Femur (tissue), 1 donor: Measurements from ENCODE around the gene BAZ1B.
"Not testable (repeated sequence)": the region's sequence is repeated elsewhere in the genome, so short reads cannot be mapped to it uniquely, and the experiment has no call there.

Experiments used
- DNase-seq: peaks from one replicate; pipeline ENCODE4 v3.0.0-alpha.2; 2017

The BAZ1B gene, protein sequence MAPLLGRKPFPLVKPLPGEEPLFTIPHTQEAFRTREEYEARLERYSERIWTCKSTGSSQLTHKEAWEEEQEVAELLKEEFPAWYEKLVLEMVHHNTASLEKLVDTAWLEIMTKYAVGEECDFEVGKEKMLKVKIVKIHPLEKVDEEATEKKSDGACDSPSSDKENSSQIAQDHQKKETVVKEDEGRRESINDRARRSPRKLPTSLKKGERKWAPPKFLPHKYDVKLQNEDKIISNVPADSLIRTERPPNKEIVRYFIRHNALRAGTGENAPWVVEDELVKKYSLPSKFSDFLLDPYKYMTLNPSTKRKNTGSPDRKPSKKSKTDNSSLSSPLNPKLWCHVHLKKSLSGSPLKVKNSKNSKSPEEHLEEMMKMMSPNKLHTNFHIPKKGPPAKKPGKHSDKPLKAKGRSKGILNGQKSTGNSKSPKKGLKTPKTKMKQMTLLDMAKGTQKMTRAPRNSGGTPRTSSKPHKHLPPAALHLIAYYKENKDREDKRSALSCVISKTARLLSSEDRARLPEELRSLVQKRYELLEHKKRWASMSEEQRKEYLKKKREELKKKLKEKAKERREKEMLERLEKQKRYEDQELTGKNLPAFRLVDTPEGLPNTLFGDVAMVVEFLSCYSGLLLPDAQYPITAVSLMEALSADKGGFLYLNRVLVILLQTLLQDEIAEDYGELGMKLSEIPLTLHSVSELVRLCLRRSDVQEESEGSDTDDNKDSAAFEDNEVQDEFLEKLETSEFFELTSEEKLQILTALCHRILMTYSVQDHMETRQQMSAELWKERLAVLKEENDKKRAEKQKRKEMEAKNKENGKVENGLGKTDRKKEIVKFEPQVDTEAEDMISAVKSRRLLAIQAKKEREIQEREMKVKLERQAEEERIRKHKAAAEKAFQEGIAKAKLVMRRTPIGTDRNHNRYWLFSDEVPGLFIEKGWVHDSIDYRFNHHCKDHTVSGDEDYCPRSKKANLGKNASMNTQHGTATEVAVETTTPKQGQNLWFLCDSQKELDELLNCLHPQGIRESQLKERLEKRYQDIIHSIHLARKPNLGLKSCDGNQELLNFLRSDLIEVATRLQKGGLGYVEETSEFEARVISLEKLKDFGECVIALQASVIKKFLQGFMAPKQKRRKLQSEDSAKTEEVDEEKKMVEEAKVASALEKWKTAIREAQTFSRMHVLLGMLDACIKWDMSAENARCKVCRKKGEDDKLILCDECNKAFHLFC (N-terminal part only)

DNA sequence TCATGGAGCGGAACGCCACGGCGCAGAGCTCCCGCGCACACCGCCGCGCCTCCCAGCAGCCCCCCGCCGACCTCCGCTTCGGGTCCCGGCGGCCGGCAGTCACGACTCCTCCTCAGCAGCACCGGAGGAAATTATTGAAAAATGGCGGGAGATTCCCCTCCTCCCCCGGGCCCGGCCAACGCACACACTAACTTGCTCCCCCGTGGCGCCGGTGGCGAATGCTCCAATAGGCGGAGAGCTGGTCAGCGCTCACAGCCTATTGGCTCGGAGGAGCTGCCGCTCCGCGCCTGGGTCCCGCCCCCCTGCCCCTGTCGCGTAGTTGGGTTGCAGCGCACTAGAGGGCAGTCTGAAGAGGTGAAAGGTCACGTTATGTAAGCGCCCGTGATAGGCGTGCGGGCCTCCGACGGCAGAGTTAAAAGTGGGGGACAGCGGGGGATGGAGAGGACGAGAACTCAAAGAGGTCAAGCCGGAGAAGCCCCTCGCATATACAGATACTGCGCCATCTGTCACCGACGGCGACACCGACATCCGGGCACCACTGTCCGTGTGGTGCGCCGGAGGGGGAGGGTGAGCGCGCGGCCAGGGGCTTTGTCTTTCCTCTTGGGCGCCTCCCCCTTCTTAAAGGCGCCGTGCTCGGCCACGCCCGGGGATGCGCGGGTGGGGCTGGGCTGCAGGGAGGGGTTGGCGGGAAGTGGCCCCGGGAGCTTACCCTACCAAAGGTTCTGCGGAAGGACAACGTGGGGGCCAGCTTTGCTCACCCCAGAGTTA lies at the start of gene BAZ1B:
Gene BAZ1B, minus strand, starts transcription at position 189 of the 768 bp plus-strand sequence. CDS start 360 bp downstream, outside the sequence.
- peak; percentile 99 for DNase-seq

DNA sequence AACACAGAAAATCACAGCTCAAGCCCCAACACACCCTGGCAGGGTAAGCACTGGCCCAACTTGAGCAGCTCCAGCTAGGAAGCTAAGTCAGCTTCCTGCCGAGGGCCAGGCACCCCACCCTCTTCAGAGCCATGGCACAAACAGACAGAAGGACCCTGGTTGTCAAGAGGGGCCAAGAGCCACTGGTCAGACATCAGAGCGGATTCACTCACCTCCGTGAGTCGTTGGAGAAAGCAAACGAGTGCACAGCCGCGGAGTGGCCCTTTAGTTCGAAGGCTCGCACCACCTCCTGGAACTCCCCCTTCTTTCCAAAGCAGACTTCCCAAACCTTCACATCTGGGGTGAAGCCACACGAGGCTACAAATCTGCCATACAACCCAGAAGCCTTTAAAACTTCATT lies 48.9 kb upstream of the BAZ1B start:
- no peak for DNase-seq

DNA sequence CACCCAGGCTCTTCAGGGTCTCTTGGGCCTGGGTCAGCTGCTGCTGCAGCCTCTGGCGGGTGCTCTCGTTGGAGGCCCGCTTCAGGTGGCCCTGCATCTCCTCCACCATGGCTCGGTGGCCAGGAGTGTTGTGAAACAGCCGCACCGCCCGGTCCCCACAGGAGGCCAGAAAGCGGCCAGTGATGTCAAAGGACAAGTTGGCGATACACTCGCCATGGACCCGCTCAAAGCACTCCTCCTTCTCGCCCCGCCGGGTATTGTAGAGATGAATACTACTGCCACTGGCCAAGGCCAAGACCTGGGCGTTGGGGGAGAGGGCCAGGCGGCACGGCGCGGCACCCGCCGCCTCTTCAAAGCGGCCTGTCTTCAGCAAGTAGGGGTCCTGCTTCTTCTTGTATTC lies 48.4 kb upstream of the BAZ1B start:
- DNase-seq: no peak

DNA sequence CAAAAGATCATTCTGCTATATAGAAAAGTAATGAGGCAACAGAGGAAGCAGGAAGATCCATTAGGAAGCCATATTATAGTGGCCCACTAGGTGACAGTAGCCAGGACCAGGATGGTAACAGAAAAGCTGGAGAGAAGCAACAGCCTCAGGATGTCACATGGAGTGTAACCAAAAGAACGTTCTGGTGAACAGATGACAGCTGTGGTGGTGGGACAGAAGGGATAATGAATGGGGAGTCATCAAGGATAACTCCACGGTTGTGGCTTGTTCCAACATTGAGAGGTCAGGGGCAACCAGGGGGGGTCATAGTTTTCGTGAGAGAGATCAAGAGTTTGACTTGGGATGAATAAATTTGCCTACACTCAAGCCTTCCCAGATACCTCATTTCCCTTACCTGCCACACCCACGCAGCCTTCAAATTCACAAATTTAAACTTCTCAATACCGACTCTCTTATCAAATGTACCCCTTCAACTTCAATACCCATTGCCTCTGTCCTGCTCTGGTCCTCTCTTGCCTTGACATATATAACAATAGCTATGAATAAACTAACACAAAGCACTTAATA lies 47.0 kb upstream of the BAZ1B start:
- DNase-seq: no peak

DNA sequence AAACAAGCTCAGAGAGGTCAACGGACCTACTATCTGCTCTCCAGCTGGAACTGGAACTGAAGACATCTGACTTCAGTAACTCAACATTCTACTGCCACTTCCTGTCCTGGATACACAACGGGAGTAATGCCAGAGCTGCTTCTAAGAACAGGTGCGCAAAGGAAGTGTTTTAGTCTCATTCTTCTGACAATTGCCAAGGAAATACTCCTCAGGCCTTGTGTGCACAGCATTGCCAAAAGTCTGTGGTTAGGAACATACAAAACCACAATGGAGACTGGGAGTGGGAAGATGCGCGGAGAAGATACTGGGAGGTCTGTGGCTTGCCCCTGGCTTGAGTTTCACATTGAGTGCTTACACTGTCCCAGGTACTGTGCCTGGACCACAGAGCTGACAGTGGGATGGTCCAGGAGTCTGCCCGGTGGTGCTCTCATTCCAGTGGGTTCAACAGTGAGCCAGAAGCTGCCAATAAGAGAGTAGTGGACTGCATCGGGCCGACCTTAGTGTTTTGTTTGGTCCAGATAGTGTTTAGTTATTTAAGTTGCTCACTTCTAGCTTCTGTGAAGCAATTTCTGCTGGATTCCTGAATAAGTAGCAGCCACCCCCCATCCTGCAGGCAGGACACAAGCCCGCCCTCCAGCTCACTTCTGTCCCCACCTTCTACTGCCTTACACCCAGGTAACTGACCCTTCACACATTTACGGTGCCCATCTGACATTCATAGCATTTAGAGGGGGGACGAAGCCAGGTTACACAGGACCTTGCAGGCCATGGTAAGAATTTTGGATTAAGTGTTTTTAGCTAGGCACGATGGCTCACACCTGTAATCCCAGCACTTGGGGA lies 46.0 kb upstream of the BAZ1B start:
- DNase-seq: no peak

DNA sequence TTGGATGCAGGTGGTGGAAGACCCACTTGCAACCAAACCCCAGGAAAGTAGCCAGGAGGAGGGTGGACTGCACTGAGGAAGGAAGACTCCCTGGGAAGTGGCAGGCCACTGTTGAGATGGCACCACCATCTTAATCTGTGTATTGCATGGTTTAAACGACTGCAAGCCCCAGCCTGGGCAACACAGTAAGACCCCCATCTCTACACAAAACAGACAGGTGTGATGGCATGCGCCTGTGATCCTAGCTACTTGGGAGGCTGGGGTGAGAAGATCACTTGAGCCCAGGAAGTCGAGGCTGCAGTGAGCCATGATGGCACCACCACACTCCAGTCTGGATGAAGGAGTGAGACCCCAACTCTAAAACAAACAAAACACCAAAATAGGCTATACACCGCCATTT lies 45.0 kb upstream of the BAZ1B start:
- DNase-seq: no peak

DNA sequence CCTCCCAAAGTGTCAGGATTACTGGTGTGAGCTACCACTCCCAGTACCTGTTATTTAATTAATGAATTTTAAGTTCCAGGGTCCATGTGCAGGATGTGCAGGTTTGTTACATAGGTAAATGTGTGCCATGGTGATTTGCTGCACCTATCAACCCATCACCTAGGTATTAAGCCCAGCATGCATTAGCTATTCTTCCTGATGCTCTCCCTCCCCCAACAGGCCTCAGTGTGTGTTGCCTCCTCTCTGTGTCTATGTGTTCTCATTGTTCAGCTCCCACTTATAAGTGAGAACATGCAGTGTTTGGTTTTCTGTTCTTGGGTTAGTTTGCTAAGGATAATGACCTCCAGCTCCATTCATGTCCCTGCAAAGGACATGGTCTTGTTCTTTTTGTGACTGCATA lies 44.3 kb upstream of the BAZ1B start:
- not testable (repeated sequence) for DNase-seq

DNA sequence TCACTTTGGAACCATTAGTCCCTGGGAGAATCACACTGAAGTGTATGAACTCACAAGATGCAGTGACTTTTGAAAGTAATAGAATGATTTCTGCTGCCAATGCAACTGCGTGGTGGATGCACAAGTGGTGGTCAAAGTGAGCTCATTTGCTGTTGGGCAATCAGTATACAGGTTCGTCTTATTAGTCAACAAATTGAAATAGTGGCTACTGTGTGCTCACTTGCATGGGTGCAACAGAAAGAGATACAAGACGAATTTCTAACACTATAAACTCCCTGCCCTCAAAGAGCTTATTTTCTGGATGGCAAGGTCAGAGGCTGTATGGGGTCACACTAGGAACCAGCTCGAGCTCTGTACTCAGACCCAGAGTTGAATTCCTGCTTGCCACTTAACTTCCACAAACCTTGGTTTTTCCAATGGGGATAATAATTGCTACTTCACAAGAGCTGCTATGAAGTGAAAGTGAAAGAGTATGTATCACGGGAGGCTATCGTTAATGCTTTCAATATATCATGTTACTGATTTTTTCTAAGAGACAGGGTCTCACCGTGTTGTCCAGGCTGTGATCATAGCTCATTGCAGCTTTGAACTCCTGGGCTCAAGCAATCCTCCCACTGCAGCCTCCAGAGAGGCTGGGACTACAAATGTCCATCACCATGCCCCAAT lies 43.7 kb upstream of the BAZ1B start:
- no peak for DNase-seq

DNA sequence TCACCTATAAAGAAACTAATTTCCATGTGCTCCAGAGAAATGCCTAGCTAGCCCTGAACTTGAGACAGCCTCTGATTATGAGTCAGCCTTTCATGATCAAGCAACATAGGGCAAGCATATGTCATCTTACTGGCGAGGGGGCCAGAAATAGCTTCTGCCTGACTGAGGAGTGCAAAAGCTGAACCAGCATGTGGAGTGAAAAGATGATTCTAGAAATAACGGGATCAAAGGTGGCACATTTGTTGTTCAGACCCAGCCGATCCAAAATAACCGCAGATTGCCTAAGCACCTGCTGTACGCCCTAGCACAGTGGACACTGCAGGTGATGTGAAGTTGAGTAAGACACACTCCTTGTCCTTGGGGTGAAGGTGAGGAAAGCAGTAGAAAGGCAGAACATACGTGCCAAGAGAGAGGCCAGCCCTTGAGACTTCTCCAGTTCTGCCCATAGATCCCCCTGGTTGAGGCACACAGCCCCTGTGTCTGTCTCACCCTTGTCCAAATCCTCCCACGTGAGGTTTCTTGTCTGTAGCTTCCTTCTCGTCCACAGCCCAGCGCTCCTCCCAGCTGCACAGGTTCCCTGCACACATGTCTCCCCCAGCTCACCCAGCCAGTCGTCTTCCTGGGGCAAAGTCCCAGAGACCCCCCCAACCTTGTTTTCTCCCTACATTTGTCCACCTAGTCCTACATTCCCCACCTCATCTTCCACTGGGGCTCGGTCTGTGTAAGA lies 38.2 kb upstream of the BAZ1B start:
- no peak for DNase-seq

DNA sequence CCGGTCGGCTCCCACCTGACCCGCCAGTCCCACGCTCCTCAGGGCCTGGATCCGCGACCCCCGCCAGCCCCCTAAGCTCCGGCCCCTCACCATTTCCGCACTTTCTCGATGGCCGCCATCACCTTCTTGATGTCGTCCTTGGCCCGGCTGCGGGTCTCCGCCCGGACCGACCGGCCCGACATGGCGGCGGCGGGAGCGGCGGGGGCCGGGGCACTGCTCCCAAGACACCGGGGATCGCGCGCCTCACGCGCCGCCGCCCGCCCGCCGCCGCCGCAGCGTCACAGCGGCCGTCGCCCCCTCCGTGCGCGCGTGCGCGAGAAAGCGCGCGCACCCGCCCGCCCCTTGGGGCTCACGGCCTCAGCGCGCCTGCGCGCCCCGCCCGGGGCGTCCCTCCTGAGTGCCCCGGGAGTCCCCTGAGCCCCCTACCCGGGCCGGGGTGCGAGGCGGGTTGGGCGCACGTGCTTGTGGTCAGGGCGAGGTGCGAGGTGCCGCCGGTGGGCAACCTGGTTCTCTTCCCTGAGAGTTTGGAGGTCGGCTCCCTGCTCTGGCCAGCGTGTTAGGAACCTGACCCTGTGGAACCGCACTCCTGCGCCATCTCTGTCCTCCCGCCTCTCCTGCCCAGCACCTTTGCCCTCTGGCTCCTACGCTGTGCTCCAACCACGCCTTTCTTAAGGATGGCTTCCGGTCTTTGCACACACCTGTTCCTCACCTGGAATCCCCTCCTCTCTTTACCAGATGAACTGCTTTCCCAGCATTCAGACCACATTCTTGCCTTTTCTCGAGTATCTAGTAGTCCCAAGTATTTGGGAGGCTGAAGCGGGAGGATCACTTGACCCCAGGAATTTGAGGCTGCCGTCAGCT lies 35.5 kb upstream of the BAZ1B start, which contains the start of gene BCL7B:
Gene BCL7B, minus strand, starts transcription at position 294 of the 861 bp plus-strand sequence. Its CDS starts 112 bp downstream, at position 182.
- peak; percentile 78 for DNase-seq

DNA sequence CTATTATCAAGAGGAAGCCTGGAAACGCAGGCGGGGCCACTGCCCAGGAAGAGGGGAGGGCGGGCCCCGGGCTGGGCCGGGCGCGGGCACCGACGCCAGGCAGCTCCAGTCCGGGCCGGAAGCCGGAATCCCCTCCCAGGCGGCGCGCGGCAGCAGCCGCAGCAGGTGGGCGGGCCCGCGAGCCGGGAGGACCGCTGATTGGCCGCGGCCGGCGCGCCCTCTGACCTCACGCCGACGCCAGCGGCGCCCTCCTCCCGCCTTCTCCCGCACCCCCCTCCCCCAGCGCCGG lies 35.0 kb upstream of the BAZ1B start:
- peak; percentile 95 for DNase-seq

DNA sequence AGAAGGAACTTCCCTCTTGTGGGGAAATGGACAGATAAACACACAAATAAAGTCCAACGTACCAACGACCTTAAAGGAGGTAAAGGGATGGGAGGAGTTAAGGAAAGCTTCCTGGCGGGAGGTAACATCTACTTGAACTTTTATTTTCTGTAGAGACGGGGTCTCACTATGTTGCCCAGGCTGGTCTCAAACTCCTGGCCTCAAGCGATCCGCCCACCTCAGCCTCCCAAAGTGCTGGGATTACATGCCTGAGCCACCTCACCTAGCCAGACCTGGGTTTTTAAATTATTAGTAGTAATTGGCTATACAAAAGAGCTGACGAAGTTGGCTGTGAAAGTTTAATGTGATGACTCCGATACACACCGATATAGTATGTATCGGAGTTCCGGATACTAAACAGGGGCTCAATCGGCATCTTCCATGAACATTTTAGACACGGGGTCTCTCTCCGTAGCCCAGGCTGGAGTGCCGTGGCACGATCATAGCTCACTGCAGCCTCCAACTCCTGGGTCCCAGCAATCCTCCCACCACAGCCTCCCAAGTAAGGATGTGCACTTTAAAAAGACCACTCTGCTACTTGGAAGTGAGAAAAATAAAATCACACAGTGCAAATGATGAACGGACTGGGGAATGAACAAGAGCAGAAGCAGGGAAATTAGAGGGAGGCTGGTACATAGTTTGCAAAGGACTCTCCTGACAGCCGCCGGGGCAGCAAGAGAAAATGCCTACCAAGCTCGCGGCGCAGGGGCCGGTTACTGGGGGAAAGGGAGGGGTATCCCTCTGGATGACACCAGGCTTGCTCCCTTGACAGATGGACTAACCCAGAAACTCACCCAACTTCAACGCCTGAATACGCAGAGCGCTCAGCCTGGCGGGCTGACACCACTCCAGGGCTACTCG lies 34.4 kb upstream of the BAZ1B start:
- no peak for DNase-seq

DNA sequence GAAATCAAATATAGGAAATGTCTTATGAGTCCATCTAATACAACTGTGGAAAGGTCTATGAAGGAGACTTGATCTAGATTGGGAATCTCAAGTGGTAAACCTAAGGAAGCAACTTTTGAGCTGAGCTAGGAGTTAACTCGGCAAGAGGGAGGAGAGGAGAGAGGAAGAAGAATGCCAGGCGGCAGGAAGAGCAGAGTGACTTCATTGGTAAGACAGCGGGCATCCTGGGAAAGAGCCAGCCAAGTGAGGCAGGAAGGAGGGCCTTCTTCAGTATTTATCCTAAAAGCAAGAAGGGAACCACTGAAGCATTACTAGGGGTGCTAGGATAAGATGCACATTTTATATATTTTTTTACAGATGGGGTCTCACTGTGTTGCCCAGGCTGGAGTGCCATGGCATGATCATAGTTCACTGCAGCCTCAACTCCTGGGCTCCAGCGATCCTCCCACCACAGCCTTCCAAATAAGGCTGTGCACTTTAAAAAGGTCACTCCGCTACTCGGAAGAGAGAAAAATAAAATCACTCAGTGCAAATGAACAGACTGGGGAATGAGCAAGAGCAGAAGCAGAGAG lies 33.4 kb upstream of the BAZ1B start:
- no peak for DNase-seq

DNA sequence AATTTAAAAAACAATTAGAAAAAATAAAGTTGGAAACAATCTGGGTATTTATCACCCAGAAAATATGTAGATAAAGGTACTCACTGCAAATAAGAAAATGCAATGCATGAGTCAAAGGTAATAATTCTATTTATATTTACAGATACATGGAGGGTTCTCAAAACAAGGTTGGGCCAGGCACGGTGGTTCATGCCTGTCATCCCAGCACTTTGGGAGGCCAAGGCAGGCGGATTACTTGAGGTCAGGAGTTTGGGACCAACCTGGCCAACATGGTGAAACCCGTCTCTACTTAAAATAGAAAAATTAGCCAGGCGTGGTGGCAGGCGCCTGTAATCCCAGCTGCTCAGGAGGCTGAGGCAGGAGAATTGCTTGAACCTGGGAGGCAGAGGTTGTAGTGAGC lies 28.0 kb upstream of the BAZ1B start:
- DNase-seq: not testable (repeated sequence)

DNA sequence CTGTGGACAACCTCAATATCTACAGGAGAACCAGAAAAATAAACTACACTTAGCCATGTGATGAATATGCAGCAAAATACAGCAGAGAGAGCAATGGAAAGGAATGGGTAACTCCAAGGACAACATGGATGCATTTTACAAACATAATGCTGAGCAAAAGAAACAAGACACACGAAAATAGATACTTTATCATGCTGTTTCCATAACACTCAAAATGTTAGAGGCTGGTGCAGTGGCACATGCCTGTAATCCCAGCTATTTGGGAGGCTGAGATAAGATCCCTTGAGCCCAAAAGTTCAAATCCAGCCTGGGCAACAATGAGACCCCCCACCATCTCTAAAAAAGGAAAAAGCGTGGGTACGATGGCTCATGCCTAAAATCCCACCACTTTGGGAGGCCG lies 27.1 kb upstream of the BAZ1B start:
- no peak for DNase-seq

DNA sequence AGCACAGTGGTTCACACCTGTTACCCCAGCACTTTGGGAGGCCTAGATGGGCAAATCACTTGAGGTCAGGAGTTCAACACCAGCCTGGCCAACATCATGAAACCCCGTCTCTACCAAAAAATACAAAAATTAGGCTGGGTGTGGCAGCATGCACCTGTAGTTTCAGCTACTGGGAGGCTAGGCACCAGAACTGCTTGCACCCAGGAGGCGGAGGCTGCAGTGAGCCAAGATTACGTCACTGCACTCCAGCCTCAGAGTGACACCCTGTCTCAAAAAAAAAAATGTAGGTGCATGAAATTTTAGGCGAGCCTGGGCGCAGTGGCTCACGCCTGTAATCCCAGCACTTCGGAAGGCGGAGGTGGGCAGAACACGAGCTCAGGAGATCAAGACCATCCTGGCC lies 25.7 kb upstream of the BAZ1B start:
- DNase-seq: no peak

DNA sequence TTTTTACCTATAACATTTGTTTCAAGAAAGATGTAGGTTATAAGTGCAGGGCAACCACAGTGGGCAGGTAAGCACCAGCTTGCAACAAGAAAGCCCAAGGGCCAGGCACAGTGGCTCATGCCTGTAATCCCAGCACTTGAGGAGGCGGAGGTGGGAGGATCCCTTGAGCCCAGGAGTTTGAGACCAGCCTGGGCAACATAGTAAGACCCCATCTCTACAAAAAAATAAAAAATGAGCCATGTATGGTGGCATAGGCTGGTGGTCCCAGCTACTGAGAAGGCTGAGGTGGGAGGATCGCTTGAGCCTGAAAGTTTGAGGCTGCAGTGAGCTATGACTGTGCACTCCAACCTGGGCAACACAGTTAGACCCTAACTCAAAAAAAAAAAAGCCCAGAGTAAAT lies 22.6 kb upstream of the BAZ1B start:
- DNase-seq: no peak
